ENCODE results near the gene C1orf159. TPM values are rescaled to one million over a fixed set of nuclear protein-coding genes. Genes with fewer than 3 reads are reported as not detected.
"Not testable (repeated sequence)": the region's sequence is repeated elsewhere in the genome, so short reads cannot be mapped to it uniquely, and the experiment has no call there.

C1orf159 gene
- total RNA-seq, 4 donors from 2014 or later, result 2.8 to 6.4 (median 5.3) TPM

- Histone ChIP-seq H3K4me1 (peaks cover 0 to 12% of the 10 kb centered on the region in 2 donors), H3K9me3 (no peaks in the 10 kb centered on the region), H3K4me3 (no peak overlapping the region), H3K27ac (no peak overlapping the region), H3K27me3 (peaks cover 0 to 3% (median 0%) of the 10 kb centered on the region in 3 donors), H3K36me3 (no peaks in the 10 kb centered on the region)
- DNase-seq (peak in 1 of 2 donors; percentile 9), ATAC-seq (no peak)
- intact Hi-C loops (cut with DNase I; ENCODE audit: low total_unique reads) (no loop called here), in situ Hi-C loops (cut with MboI; ENCODE audit: low sequenced_read_pairs in 4 of 4) (no loop called here)
- TF ChIP-seq POLR2A (IDR thresholded peaks at IDR 0.05) (no peak), CTCF (IDR thresholded peaks at IDR 0.05 in 4 of 5, conservative IDR thresholded peaks at IDR 0.05 in 1 of 5) (no peak)
These were observed 35.0 kb downstream of the C1orf159 start for GRCh38 chr1:1080951-1081310.

- intact Hi-C loops (cut with DNase I; ENCODE audit: low total_unique reads) (no loop called here), in situ Hi-C loops (cut with MboI; ENCODE audit: low sequenced_read_pairs in 4 of 4) (no loop called here)
- ATAC-seq (peak; percentile 45 to 68), DNase-seq (peak; percentile 1 to 23)
- Histone ChIP-seq H3K36me3 (no peaks in the 10 kb centered on the region), H3K4me1 (peaks cover 0 to 12% of the 10 kb centered on the region in 2 donors), H3K4me3 (peak overlapping the region; percentile 43 to 51 (median 46)), H3K27me3 (peaks cover 5 to 6% (median 6%) of the 10 kb centered on the region in 3 donors), H3K27ac (no peak overlapping the region), H3K9me3 (no peaks in the 10 kb centered on the region)
- TF ChIP-seq POLR2A (IDR thresholded peaks at IDR 0.05), result no peak
- no peak for TF ChIP-seq CTCF (IDR thresholded peaks at IDR 0.05 in 4 of 5, conservative IDR thresholded peaks at IDR 0.05 in 1 of 5)
These were observed 35.6 kb downstream of the C1orf159 start for GRCh38 chr1:1080122-1080757.

GRCh38 chr1:1079408-1080121 is 36.3 kb downstream of the C1orf159 start:
- no peak for TF ChIP-seq CTCF (IDR thresholded peaks at IDR 0.05 in 4 of 5, conservative IDR thresholded peaks at IDR 0.05 in 1 of 5)
- no peak for TF ChIP-seq POLR2A (IDR thresholded peaks at IDR 0.05)
- DNase-seq, result peak; percentile 4 to 30
- Histone ChIP-seq H3K9me3 (no peaks in the 10 kb centered on the region), H3K4me1 (peaks cover 0 to 12% of the 10 kb centered on the region in 2 donors), H3K4me3 (peak overlapping the region; percentile 43 to 51 (median 46)), H3K27me3 (peaks cover 11 to 13% (median 13%) of the 10 kb centered on the region in 3 donors), H3K27ac (no peak overlapping the region), H3K36me3 (no peaks in the 10 kb centered on the region)
- ATAC-seq, result peak; percentile 36 to 68
- intact Hi-C loops (cut with DNase I; ENCODE audit: low total_unique reads) (no loop called here), in situ Hi-C loops (cut with MboI; ENCODE audit: low sequenced_read_pairs in 4 of 4) (no loop called here)

- intact Hi-C loops (cut with DNase I; ENCODE audit: low total_unique reads), result not testable (repeated sequence)
These were observed 38.5 kb downstream of the C1orf159 start for GRCh38 chr1:1077396-1077795.

DNA sequence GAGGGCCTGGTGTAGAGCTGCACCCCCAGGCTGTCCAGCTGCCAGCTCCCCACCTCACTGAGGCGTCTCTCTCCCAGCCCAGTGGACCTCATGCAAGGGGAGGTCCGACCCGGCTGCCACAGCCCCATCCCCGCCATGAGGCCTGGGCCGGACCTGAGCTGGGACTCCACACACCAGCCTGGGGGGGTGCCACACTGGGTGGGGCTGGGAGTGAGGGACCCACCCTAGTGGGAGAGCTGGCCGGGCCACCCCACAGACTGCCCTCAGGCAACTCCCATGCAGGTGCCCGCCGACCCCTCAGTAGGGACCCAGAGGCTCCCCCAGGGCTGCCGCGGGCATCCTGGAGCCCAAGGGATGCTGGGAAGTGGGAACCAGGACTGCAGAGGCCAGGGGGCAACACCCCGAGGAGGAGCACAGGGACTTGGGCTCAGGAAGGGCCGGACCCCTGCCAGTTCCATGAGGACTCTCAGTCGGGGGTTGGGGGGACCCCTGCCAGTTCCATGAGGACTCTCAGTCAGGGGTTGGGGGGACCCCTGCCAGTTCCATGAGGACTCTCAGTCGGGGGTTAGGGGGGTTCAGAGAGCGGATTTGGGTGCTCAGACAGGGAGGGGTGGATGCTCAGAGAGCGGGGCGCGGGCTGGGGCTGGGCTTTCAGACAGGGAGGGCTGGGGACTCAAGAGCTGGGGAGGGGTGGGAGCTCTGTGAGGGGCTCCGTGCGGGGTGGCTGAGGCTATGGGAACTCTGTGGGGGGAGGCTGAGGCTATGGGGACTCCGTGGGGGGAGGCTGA is 40.5 kb downstream of the C1orf159 start:
- no peak for ATAC-seq

More at GRCh38 chr1:1077396-1077795, 38.5 kb downstream of the C1orf159 start:
- ATAC-seq; H3K27ac ChIP-seq; H3K36me3 ChIP-seq; in situ Hi-C loops (cut with MboI; ENCODE audit: low sequenced_read_pairs in 4 of 4); H3K4me3 ChIP-seq; DNase-seq; H3K9me3 ChIP-seq: not testable (repeated sequence)
- H3K4me1 ChIP-seq, result peaks cover 0 to 12% of the 10 kb centered on the region in 2 donors
- H3K27me3 ChIP-seq, result peaks cover 26 to 34% (median 27%) of the 10 kb centered on the region in 3 donors

More for the DNA sequence above, 40.5 kb downstream of the C1orf159 start:
- Histone ChIP-seq H3K9me3 (no peaks in the 10 kb centered on the region), H3K4me1 (peaks cover 0 to 11% of the 10 kb centered on the region in 2 donors), H3K27me3 (peaks cover 32 to 42% (median 39%) of the 10 kb centered on the region in 3 donors), H3K36me3 (no peaks in the 10 kb centered on the region), H3K27ac (no peak overlapping the region), H3K4me3 (no peak overlapping the region)
- no peak for TF ChIP-seq POLR2A (IDR thresholded peaks at IDR 0.05)
- TF ChIP-seq CTCF (IDR thresholded peaks at IDR 0.05 in 4 of 5, conservative IDR thresholded peaks at IDR 0.05 in 1 of 5), result no peak
- in situ Hi-C loops (cut with MboI; ENCODE audit: low sequenced_read_pairs in 4 of 4) (no loop called here), intact Hi-C loops (cut with DNase I; ENCODE audit: low total_unique reads) (no loop called here)
- DNase-seq, result no peak

Data from gastrocnemius medialis (tissue), 4 donors.